HG03442 (cell line): ENCODE results near the gene TENM4.
"Not testable (repeated sequence)": the region's sequence is repeated elsewhere in the genome, so short reads cannot be mapped to it uniquely, and the experiment has no call there.

Experiments used
- ATAC-seq: cut with Tn5 transposase; IDR thresholded peaks from one replicate; pipeline ENCODE4 v1.9.1; 2021; ENCODE audit warnings: mild to moderate bottlenecking, moderate library complexity; ENCODE audit not compliant: unreplicated experiment

The TENM4 gene

DNA sequence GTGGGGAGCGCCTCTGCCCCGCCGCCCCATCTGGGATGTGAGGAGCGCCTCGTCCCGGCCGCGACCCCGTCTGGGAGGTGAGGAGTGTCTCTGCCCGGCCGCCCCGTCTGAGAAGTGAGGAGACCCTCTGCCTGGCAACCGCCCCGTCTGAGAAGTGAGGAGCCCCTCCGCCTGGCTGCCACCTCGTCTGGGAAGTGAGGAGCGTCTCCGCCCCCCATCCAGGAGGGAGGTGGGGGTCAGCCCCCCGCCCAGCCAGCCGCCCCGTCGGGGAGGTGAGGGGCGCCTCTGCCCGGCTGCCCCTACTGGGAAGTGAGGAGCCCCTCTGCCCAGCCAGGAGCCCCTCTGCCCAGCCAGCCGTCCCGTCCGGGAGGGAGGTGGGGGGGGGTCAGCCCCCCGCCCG is 249.1 kb downstream of the TENM4 start:
- not testable (repeated sequence) for ATAC-seq

DNA sequence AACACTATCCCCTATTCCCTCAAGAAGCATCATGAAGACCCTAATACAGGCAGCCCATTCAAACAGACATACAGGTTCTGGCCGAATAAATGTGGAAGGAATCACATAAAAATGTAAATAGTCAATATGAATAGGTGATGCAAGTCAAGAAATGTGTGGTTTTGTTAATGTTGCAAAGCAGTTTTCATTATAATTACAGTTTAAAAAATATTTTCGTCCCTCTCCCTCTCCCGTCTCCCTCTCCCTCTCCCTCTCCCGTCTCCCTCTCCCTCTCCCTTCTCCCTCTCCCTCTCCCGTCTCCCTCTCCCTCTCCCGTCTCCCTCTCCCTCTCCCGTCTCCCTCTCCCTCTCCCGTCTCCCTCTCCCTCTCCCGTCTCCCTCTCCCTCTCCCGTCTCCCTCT is 250.3 kb downstream of the TENM4 start:
- not testable (repeated sequence) for ATAC-seq

DNA sequence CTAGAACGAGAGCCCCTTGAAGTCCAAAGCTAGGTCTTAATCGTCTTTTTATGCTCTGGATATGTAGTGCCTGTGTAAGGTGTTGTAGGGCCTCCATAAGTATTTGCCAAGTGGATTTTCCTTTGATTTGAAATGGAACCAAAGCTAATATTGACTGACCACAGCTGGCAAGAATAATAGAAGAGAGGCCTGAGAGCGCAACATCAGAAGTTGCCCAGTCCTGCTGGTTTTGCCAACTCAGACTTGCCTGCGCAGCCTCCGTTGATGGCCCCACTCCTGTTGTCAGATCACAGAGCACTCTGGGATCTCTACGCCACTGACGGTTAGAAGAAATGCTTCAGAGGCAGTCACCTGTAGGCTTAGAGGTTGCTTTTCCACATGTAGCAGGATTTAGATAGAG is 251.2 kb downstream of the TENM4 start:
- no peak for ATAC-seq

DNA sequence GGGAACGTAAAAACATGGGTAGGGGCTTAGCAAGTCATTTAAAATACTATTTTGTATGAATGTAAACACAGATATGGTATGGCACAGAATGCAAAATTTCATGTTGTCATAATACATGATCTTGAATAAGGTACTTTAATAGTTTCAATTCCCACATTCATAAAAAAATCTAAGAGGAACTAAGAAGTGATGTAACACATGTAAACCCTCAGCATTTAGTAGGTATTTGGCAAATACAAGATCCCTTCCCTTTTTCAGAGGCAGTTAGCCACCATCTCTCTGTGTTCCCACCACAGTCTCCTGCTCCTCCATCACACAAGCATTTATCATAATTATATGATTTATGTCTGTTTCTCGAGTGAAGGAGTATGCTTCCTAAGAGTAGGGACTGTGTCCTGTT is 251.8 kb downstream of the TENM4 start:
- no peak for ATAC-seq

DNA sequence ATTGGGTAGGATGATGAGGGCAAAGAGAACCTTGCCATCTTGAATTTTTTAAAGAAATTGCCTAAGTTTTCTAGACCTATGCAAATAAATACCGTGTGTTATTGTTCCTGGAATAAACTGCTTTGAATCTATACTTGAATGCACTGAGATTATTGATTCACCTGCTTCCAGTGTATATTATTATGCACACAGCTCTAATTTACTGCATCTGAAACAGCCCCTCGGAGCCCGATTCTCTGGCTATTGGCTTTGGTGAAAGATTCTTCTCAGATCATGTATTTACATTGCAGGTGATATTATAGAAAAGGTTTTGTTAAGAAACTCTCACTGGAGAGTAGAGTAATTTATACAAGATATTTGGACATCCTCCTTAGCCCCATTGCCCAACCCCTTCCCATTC is 254.2 kb downstream of the TENM4 start:
- ATAC-seq, result no peak

DNA sequence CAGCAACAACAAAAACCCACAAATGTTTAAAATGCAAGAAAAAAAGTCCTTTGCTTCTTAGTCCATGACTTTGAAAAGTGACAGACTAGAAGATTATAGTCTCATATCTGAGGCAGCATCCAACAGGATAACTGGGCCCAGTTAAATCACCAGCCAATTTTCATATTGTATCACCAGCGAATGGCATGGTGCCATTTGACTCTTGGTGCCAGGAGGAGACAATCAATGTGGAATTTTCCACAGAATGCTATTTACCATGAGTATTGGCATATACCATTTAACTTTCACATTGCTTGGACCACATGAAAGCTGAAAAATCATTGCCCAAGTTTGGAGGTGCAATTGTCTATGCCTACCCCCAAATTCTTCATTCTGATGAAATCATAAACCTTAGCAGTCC is 255.5 kb downstream of the TENM4 start:
- ATAC-seq, result no peak

DNA sequence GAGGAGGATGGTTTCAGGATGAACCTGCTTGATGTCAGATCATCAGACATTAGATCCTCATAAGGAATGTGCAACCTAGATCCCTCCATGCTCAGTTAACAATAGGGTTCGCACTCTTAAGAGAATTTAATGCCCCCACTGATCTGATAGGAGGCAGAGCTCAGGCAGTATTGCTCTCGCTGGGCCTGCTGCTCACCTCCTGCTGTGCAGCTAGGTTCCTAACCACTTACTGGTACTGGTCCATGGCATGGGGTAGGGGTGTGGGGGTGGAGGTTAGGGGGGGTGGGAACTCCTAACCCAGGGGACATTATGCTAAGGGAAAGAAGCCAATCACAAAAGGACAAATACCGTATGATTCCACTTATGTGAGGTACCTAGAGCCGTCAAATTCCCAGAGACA is 256.5 kb downstream of the TENM4 start:
- ATAC-seq, result no peak

DNA sequence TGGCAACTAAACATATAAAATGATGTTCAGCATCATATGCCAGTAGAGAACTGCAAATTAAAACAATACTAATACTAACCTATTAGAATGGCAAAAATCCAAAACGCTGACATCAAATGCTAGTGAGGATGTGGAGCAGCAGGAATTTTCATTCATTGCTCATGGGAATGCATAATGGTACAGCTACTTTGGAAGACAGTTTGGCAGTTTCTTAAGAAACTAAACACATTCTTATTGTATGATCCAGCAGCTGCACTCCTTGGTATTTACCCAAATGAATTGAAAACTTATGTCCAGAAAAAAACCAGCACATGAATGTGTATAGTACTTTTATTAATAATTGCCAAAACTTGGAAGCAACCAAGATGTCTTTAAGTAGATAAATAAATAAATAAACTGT is 258.0 kb downstream of the TENM4 start:
- ATAC-seq, result no peak

DNA sequence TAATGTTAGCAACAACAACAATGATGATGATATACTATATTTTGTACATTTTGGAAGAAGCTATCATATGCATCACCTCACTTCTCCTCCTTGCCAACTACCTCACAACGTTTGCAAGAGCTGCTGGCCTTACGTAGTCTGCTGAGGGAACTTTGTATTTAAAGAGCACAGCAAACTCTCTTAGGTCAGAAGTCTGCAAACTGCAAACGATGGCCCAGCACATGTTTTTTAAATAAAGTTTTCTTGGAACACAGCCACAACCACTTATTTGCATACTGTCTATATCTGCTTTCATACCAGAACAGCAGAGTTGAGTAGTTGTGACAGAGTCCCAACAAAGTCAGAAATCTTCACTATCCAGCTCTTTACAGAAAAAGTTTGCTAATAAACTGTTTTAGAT is 261.7 kb downstream of the TENM4 start:
- ATAC-seq, result no peak

DNA sequence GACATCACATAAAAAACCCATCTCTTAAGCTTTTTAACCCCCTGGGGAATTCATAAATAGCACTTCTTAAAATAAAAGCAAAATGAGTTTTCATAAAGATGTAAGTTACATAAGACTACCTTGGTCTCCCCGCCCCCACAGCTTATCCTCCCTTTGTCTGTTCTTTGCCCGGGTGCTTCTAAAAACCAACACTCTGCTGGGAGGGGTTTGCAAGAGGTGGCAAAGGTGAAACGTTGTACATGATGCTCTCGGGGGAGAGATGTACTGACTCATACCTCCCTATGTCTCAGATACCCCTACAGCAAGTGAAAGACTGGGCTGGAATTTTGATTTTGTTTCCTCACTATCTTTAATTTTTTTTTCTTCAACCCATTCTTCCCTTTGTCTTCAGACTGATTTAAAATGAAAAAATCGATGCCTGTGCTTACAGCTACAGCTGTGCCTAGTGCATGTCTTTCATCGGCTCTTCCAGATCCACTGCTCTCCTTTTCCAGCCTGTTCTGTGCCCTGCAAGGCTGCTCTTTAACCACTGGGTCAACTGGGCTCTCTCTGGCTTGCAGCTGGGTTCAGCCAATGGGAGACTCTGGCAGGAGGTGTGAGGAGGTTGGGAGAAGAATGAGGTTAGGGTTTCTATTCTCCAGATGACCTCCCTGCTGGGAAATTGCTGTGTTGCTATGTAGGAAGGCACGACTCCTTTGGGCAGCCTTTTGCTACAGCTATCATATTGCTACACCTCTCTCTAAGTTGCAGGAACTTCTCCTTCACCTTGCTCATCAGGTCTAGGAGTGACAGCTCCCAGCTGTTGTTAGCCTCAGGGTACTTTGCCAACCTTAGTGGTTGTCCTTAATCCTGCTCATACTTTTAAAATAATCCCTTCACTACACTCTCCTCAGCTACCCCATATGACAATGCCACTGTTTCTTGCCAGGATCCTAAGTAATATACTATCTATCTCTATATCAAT is 266.5 kb downstream of the TENM4 start:
- no peak for ATAC-seq

DNA sequence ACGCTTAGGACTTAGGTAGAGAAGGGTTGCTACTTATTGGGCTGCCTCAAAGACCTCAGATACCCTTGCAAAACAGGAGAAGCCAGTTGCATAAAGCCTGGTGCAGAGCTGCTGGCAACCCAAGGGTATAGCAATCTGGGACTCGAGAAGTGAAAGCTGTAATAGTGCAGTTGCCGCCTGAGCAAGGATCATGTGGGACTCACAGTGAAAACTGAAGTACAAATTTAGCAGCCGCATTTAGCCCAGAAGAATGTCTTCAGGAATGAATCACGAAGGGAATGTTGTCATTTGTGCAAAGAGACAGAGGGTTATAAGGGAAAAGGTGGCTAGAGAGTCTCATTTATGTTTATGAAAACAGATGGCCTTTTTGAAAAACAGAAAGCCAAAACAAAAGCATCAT is 267.2 kb downstream of the TENM4 start:
- no peak for ATAC-seq

DNA sequence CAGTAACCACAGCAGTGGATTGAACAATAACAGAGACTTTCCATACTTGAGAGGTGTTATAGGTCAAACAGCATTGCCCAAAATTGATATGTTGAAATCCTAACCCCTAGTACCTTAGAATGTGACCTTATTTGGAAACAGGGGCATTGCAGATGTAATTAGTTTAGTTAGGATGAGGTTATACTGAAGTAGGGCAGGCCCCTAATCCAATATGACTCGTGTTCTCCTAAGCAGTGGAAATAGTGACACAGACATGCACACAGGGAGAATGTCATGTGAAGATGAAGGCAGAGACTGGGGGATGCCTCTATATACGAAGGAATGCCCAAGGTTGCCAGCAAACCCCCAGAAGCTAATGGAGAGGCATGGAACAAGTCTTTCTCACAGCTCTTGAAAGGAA is 270.5 kb downstream of the TENM4 start:
- ATAC-seq, result no peak

DNA sequence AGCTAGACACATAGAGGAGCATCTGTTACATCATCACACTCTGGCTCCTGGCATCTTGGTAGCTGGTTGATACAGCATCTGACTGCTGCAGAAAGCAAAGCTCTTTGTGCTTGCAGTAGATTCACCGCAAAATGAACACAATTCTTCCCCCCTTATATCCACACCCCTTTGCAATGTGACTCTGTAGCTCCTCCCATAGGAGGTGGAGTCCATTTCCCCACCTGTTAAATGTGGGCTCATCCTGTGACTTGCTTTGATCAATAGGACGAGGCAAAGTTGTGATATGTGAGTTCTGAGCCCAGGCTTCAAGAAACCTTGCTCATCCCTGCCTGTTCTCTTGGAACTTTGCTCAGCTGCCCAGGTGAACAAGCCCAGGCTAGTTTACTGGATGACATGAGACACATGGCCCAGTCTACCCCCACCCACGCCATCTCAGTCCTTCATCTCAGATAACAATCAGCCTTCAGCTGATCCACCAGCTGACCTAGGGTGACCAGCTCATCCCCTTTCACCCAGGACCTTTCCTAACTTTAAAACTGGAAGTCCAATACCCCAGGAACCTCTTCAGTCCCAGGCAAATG is 272.2 kb downstream of the TENM4 start:
- ATAC-seq, result peak; percentile 66

DNA sequence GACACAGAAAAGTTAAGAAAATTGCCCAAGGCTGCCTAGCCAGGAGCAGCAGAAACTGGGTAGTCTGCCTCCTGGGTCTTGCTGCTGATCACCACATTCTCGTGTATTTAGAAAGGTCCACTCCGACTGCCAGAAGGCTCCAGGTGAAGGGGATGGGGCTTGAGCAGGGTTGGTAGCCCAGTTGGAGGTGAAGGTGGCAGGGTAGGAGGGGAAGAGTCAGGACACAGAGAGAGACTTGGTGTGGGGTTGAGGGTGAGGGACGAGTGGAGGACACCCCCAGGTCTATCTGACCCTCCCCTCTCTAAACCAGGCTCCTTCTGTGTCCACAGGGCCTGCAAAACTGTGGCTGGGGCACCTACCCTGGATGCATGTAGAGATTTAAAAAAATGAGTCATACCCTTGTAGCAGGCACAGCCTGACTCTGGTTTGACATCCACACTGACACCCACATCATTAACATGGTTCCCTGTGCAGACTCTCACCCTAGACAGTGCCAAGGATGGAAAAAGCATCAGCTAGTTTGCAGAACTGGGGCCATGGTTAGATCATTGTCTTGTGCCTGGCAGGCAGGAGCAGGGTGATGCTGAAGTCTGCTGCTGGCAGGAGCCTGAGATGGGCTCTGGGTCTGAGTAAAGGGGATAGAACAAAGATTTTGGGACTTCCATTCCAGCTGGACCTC is 273.2 kb downstream of the TENM4 start:
- ATAC-seq, result no peak

DNA sequence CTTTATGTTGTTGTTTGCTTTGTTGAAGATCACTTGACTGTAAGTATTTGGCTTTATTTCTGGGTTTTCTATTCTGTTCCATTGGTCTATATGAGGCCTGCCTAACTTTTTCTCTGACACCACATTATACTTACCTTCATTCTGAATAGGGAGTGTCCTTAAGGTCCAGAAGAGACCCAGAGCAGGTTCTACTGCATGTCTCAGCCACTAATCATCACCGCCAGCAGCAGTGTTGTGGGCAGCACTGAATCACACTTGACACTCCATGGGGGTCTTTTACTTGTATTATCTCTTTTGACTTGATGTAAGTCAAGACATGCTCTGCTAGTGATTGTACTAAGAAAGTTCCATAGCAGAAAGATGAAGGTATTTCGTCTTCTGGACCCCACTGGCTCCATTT is 274.9 kb downstream of the TENM4 start:
- ATAC-seq, result no peak

DNA sequence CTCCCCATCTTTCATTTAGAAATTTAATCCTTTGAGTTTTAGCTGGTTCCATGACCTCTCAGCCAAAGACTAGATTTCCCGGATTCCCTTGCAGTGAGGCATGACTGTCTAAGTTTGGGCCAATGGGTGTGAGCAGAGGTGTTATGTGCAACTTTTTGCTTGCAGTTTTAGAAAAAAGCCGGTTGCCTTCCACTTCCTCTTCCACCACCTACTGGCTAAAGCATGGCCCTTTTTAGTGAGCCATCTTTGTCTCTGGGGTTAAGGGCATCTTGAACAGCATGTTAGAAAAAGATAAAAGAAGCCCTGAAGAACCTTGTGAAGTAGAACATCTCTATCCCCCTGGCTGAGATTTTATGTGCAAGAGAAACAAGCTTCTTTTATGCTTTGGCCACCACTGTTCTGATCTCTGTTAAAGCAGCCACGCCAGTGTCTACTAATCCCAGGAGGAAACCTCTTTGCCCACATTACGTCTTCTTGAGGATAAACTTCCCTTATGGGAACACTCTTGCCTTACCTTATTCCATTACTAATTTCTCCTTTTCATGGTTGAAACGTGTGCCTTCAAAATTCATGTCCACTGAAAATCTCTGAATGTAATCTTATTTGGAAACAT is 279.9 kb downstream of the TENM4 start:
- ATAC-seq, result no peak

DNA sequence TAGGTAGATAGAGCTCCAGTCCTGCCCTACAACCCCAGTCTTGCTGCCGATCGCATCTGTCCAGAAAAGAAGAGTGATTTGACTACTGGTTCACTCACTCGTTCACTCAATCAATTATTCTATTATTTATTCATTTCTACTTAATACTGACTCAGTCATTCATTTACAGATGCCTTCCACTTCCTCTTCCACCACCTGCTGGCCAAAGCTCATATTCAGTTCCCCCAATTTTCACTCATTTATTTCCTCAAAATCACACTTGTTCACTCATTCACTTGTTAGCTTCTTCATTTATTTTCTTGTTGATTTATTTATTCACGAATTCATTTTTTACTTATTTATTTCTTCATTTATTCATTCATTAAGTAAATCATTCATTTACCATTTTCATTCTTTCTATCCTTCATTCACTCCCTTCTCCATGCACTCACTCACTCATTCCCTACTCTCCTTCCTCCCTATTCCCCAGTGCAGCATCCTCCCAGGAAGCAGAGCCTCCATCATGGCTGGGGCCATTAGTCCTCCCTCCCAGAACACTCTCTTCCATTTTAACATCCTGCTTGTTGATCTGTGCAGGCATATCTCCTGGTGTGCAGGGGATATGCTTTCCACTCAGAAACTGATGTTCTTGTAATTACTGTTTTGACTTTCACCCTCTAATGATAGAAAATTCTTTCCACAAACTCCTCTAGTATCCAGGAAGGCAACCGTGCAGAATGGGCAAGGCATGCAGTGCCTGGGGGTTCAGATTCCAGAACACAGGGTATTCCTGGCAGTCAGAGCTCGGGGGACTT is 281.0 kb downstream of the TENM4 start:
- no peak for ATAC-seq

DNA sequence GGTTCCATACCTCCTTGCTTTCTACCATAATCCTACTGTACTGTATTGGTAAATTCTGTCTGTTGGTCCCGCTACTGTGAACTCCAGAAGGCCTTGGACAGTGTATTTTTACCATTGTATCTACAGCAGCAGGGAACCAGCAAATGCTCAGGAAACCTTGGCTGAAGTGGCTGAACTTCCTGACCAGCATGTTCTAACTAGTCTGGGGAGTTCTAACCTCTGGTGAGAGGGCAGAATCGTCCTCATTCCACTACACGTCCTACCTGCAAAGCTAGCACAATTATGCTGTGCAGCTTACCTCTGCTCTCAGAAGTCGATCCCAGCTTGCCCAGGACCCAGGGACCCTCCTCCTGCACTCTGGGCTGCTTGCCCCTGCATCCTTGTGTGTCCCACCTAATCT is 283.1 kb downstream of the TENM4 start:
- no peak for ATAC-seq

DNA sequence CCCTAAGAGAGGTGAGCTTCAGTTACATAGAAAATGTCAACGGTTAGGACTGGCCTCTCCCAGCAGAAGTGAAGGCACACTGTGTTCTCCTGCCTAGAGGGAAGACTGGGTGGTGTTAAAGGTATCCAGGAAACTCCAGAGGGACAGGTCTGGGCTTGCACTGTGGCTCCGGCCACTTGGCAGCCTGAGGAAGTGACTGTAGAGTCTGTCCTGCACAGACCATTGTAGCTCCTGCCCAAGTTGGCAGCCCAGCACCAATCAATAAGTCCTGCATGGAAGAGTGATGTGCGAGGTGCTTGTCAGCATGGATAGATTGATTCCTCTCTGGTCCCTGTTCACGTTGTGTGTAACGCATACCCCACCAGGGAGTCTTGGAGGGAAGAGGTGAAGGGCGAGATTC is 284.8 kb downstream of the TENM4 start:
- no peak for ATAC-seq

DNA sequence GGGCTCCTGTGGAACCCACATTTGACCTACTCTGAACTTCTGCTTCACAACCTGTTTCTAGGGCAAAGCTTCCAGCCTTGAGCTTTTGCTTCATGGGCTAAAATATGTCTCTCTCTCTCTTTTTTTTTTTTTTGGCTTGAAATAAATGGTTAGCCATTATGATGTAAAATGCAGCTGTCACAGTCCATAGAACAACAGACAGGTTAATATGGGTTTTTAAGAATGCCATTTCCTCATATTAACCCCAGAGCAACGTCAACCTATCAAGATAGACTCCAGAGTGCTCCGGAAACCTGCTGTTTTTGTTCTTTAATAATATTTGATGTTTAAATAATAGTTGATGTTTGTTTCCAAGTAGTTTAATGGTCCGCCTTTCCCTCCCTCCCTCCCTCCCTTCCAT is 285.6 kb downstream of the TENM4 start:
- ATAC-seq, result no peak

DNA sequence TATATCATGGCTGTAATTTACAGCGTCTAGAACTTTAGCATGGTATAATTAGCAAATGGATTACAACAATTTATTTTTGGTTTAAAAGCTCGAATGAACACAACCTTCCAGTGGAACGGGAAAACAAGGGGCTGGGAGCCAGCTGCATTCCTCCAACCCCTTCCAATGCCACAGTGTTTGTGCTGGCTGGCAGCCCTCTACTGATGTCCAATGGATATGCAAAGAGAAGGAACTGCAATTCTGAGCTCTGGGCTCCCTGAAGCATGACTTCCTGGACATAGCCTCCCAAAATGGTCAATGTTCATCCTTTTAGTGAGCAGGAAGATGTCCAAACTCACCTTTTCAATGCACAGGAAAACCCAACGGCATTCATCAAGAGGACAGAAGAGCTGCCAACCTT is 288.3 kb downstream of the TENM4 start:
- no peak for ATAC-seq
